AG04450 (cell line): Measurements from ENCODE around the gene HHLA2. TPM values are rescaled to one million over a fixed set of nuclear protein-coding genes. Genes with fewer than 3 reads are reported as not detected.

ENCODE experiments used
- CTCF ChIA-PET: fragments of 300-600, 350-600 bp; formaldehyde crosslinking; extraction: SDS; loops from one replicate; lab custom pipeline; 2022; ENCODE audit warnings: antibody characterized with exemption, inconsistent platforms; lab: Charles Lee
- POLR2A ChIA-PET: fragments of 350-600 bp; formaldehyde crosslinking; extraction: SDS; loops from one replicate; lab custom pipeline; 2021; ENCODE audit warnings: antibody characterized with exemption, inconsistent platforms; lab: Yijun Ruan, JAX
- DNase-seq: peaks from one replicate; pipeline ENCODE4 v3.0.0-alpha.2; 2011; ENCODE audit warnings: low read depth, low spot score
- H3K27ac ChIP-seq: one replicate; pipeline ENCODE4 v1.5.1; 2012; ENCODE audit warnings: low read depth, low read length, control low read depth
- H3K27me3 ChIP-seq: one replicate; pipeline ENCODE4 v1.6.0; 2012; ENCODE audit warnings: low read length; ENCODE audit not compliant: control insufficient read depth, insufficient read depth
- H3K4me3 ChIP-seq: 2 replicates; pipeline ENCODE4 v1.5.1; 2011; ENCODE audit warnings: mild to moderate bottlenecking, low read depth, low read length, control low read depth
- H3K9me3 ChIP-seq: 2 replicates; pipeline ENCODE4 v1.5.1; 2012; ENCODE audit warnings: low read length; ENCODE audit not compliant: control insufficient read depth, insufficient read depth
- polyA plus RNA-seq: library from polyadenylated mRNA; depleted of rRNA; stranded (reverse); fragments of >200 nt; gene quantifications from 2 replicates; pipeline ENCODE4 v1.2.3, GENCODE V29; 2011
- TF ChIP-seq, protein P1 (sequence below): IDR thresholded peaks from 2 replicates; pipeline ENCODE4 v1.5.1; 2011; ENCODE audit warnings: low read depth, low read length, control low read depth, inconsistent platforms

Gene HHLA2
- polyA plus RNA-seq, 1 experiment: not detected

DNA sequence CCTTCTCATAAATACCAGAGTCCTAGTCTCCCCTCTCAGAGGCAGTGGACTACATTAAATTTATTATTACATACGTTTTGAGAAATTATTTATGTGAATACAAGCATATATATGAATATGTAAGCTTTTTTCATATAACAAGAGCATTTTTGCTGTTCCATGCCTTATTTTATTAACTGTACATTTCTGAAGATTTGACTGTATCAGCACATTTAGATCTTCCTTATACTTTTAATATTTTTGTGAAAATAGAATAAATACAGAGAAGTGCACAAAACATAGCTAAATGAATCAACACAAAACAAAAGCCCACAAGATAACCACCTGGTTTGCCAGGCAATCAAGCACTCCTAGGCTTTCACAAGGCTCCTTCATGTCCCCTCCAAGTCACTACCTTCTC is 27.8 kb downstream of the HHLA2 start:
- DNase-seq: no peak
- TF ChIP-seq, protein P1, sequence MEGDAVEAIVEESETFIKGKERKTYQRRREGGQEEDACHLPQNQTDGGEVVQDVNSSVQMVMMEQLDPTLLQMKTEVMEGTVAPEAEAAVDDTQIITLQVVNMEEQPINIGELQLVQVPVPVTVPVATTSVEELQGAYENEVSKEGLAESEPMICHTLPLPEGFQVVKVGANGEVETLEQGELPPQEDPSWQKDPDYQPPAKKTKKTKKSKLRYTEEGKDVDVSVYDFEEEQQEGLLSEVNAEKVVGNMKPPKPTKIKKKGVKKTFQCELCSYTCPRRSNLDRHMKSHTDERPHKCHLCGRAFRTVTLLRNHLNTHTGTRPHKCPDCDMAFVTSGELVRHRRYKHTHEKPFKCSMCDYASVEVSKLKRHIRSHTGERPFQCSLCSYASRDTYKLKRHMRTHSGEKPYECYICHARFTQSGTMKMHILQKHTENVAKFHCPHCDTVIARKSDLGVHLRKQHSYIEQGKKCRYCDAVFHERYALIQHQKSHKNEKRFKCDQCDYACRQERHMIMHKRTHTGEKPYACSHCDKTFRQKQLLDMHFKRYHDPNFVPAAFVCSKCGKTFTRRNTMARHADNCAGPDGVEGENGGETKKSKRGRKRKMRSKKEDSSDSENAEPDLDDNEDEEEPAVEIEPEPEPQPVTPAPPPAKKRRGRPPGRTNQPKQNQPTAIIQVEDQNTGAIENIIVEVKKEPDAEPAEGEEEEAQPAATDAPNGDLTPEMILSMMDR: no peak
- H3K27ac ChIP-seq: no peak overlapping the region
- CTCF ChIA-PET: interaction anchor here (1.8 kb wide), 1 partner anchor 154 kb away, joined by 4 read pairs; no protein-coding TSS in a partner anchor
- POLR2A ChIA-PET: no interaction called here
- no peaks in the 10 kb centered on the region for H3K9me3 ChIP-seq
- H3K4me3 ChIP-seq: no peak overlapping the region
- no peaks in the 10 kb centered on the region for H3K27me3 ChIP-seq

DNA sequence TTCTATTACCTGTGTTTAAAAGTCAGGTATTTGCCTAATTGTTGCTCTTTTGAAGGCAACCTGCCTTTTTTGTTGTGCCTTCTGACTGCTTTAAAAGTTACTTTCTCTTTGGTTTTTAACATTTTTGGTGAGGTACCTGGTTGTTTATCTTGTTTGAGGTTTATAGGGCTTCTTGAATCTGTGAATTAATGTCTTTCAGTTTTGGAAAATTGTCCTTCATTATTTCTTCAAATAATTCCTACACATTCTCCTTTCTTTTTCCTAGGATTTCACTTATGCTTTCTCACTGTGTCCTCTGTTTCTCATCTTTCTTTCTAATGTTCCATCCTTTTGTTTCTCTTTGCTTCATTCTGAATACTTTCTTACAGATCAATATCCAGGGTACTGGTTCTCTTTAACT is 30.8 kb downstream of the HHLA2 start:
- Histone ChIP-seq H3K27me3 (no peaks in the 10 kb centered on the region), H3K9me3 (no peaks in the 10 kb centered on the region), H3K4me3 (no peak overlapping the region), H3K27ac (no peak overlapping the region)
- ChIA-PET CTCF (interaction anchor here (0.6 kb wide), 1 partner anchor 103 kb away, joined by 6 read pairs; no protein-coding TSS in a partner anchor), POLR2A (no interaction called here)
- DNase-seq: no peak
- TF ChIP-seq, protein P1: no peak

DNA sequence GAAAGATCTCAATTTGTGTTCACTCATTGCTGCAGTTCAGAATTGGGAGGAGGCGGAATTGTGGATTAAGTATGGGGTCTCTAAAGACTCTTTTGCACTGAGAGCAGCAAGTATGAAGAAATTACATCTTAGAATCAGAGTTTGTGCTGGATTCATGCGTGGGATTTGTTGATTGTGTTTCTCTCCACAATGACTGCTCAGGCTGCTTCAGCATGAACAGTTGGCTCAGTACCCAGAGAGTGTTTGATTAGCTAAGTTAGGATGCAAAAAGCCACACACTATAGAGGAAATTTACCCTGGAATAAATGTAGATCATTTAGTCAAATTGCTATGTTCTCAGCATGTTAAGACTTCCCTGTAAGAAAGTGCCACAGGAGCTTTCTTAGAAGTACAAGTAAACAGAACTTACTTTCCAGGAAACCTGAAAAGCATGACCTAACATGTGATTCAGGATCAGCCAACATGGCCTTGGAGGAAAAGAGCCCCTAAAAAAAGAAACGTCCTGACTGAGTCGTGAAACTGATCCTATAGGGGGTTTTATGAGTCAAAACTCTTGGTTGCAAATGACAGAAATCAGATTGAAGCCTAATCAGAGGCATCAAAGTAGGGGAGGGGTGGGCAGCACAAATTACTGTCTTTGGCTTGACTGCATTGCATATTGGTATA is 32.6 kb downstream of the HHLA2 start:
- ChIA-PET POLR2A (no interaction called here), CTCF (no interaction called here)
- TF ChIP-seq, protein P1: no peak
- DNase-seq: no peak
- Histone ChIP-seq H3K4me3 (no peak overlapping the region), H3K9me3 (no peaks in the 10 kb centered on the region), H3K27me3 (no peaks in the 10 kb centered on the region), H3K27ac (no peak overlapping the region)

DNA sequence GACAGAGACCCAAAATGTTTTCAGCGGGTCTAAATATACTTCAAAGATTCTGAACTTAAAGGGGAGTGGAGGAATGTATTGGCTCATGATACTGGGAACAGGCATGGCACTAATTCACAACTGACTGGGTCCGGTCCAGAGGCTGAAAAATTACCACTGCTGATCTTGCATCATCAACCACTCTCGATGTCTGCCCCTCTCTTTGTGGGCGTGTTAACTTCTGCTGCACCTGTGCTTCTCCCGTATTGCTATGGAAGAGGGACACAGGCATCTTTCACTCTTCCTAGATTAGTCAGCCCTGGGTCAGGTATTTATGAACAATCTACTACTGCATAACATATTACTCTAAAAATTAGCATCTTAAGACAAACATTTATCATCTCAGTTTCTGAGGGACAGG is 33.2 kb downstream of the HHLA2 start:
- DNase-seq: no peak
- no peaks in the 10 kb centered on the region for H3K9me3 ChIP-seq
- H3K4me3 ChIP-seq: no peak overlapping the region
- H3K27ac ChIP-seq: no peak overlapping the region
- CTCF ChIA-PET: no interaction called here
- no peaks in the 10 kb centered on the region for H3K27me3 ChIP-seq
- TF ChIP-seq, protein P1: no peak
- POLR2A ChIA-PET: no interaction called here

DNA sequence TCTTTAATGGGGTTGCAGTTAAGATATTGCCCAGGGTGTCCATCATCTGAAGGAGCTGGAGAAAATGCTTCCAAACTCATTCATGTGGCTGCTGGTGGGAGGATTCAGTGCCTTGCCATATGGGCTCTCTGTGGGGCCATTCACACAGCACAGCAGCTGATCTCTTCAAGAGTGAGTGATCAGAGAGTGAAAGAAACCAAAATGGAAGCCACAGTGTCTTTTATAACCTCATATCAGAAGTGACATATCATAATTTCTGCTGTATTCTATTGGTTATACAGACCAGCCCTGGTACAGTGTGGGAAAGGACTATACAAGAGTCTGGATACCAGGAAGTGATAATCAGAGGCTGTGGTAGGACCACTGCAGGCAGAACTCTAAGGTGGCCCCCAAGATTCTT is 33.6 kb downstream of the HHLA2 start:
- CTCF ChIA-PET: no interaction called here
- H3K4me3 ChIP-seq: no peak overlapping the region
- no peak for DNase-seq
- H3K27ac ChIP-seq: no peak overlapping the region
- TF ChIP-seq, protein P1: no peak
- POLR2A ChIA-PET: no interaction called here
- no peaks in the 10 kb centered on the region for H3K27me3 ChIP-seq
- H3K9me3 ChIP-seq: no peaks in the 10 kb centered on the region
